HG03432 (cell line): Measurements from ENCODE around the gene TMEM17.

Experiments used
- ATAC-seq: cut with Tn5 transposase; IDR thresholded peaks from one replicate; pipeline ENCODE4 v1.9.1; 2021; ENCODE audit warnings: mild to moderate bottlenecking, moderate library complexity; ENCODE audit not compliant: unreplicated experiment

The TMEM17 gene

DNA sequence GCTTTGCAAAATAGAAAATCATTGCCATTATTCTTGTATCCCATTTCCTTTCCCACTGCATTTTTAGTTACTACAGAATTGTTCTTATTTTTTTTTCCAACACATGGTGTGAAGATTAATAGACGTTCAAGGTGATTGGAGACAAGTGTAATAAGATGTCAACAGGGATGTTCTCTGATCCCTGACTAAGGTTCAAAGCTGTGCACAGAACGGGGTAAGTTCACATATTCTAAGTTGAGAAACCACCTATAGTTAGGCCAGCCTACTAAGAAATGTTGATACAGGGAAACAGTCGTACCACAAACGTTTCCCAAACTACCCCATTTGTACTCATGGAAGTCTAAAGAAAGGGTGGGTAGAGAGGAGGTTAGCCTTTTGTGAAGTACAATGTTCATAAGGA is 6.4 kb upstream of the TMEM17 start:
- ATAC-seq: no peak

DNA sequence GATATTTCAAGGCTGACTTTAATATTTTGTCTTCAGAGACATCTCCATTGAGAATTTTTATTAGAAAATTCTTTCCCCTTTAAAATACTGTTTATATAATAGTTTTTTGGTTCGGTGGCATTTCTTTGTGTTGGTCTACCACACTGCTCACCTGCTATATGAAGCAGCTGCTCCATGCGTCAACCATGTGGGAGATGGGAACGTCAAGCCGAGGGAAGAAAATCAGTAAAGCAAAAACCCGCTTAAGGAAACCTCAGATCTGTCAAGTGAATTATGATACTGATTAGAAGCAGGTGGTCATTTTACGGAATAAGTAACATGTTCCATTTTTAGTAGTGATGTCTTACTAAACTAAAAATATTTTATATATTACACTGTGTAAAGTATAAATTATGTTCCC is 5.6 kb upstream of the TMEM17 start:
- no peak for ATAC-seq

DNA sequence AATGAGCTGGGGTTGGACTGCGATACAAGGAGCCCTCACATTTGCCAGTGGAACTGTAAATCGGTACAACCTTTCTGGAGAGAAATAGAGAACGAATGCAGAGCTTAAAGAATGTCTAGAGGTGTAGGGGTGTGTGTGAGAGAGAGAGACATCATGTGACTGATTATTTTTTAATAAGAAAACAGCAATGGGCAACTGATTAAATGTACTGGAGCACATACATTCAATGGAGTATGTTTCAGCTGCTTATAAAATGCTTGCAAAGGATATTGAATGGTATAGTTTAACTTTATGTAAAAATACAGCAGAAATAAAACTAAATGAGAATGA is 391 bp upstream of the TMEM17 start:
- peak; percentile 29 for ATAC-seq

DNA sequence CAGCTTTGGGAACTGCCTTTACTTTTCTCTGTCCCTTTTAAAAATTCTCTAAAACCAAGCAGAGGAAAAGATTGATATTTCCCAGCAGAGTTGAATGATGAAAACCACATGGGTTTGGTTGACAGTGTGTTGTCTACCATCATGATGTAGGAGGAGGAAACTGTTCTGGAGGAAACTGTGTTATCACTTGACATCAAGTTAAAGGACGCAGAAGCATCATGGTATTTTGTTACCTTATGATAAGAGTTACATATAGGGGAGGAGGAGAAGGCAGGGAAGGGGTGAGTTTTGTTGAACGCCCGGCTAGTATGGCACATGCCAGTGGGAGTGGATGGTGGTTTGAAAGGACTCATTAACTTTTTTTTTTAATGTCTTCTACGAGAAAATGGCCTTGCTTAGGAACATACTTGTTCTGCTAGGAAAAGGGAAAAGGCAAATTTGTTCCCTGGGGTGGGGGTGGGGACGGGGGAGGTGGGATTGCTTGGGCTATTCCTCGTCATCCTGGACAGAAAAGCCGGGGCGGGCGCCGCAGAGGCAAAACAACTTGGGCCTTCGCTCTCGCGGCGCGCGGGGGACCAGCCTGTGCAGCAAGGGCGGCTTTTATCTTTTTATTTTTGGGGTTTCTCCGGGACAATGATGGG is 766 bp downstream of the TMEM17 start:
- ATAC-seq: peak; percentile 31

DNA sequence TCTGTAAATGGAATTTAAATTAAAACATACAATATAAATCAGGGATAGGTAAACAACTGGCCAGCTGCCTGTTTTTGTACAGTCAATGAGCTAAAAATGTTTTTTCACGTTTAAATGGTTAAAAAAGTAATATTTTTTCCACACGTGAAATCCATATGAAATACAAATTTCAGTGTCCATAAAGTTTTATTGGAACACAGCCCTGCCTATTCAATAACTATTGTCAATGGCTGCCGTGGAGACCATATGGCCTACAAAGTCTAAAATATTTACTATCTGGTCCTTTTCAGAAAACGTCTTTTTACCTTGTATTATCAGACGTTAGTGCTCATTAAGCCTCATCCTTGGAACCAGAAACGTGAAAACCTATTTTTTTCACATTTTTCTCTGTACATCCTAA is 1.3 kb downstream of the TMEM17 start:
- no peak for ATAC-seq

DNA sequence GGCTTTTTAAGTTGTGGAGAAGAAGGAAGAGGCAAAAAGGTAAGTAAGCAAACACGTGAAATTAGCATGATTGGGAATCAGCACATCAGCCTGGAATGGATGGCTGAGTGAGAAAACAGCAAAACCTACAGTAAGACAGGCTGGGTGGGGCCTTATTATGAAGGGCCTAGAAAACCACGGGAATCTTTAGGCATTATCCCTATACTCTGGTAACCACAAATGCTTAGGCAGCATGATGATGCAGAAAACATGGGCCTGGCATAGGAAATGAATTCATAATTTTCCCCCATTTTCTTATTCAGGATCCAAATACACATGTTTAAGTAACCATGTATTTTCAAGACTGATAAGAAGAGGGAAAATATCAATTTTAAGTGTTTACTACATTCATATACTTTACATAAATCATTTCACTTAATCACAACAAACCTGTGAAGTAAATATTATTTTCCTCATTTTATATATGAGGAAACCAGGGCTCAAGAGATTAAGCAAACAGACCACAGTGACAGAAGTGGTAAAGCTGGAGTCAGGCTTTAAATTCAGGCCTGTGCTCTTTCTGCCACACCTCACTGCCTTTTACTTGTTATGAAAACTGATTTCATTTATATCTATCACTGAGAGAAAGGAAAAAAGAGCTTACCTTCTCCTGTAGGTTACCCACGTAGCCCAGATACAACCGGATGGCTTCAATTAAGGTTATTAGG is 4.0 kb downstream of the TMEM17 start:
- ATAC-seq: no peak

DNA sequence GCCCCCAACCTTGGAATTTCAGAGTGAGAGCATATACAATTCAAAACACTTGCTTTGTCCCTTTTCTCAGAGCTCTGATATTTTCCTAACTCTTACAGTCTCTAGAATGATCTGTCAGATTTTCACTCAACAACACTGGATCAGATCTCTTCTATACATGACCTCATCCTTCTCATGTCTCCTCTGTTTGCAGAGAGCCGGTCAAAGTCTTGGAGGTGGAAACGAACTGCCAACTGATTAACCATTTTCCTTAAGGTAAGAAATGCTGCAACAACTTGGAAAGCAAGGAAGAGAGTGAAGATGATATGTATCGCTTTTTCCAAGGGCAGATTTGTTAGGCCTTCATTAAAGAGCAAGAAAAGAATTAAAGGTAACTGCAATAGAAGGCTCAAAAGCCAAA is 4.9 kb downstream of the TMEM17 start:
- no peak for ATAC-seq

DNA sequence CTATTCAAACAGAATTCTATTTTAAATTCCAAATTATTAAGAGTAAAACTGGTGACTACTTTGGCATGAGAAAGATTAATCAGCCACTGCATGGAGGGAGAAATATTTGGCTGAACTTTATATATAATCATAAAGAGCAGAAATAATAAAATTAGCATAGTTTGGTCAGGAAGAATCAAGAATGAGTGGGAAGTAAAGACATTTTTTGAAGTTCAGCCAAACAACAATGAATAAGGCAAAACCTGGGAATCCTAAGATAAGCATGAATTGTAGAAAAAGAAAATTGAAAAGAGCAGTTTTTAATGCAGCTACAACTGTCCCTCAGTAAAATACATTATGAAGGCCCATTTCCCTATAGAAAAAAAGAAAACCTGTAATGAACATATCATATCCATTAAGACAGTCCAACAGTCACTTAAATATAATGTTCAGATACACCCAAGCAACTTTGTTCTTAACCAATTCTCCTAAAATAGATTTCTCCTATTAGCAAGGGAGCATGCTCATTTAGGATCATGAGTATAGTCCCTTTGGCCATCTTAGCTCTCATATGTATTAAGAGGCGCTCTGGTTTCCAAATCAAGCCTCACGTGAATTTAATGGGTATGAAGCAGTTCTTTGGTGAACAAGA is 6.5 kb downstream of the TMEM17 start:
- no peak for ATAC-seq

DNA sequence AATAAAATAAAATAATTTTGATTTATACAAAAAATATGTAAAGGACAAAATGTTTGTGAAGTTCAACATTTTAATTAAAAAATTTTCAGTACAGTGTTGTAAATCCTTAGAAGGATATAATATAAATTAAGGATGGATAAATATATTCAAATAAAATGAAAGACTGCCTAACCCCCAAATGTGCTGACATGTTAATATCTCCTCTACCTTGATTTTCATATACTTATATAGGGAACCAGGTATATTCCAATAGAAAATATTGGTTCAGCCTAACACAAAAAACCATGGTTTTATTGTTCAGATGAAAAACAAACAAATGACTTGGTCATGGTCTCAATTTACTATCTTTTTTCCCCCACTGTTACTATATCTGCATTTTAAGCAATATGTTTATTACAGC is 7.3 kb downstream of the TMEM17 start:
- no peak for ATAC-seq

DNA sequence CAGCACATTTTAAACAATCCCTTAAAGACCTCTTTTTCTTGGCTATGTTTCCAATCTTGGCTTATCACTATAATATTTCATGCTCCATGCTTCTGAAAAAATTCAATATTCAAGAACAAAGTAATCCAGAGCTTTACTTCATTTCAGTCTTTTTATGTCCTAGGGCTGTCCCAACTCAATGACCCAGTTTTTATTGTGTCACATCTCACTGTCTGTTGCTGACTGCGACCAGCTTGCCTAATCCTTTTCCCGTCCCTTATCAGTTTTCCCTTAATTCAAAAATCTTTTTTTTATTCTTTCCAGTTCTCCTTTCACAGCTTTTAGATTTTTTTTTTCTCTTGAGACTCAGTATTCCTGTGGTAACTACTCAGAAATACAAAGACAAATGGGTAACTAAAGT is 10.2 kb downstream of the TMEM17 start:
- ATAC-seq: no peak

DNA sequence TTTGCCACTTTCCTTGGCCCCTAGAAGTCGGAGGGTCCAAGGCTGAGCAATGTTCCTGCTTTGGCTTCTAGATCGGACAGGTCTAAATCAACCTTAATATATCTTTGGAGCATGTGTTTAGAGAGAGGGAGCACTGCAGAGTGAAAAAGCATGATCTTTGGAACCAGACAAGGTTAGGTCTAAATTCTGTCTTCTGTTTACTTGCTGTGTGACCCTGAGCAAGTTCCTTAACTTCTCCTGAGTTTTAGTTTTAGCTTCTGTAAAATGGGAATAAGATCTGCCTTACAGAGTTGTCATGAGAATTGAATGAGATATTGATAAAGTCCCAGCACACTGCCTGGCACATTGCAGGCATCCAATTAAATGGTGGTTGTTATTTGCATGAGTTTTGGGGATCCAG is 13.9 kb downstream of the TMEM17 start:
- no peak for ATAC-seq

DNA sequence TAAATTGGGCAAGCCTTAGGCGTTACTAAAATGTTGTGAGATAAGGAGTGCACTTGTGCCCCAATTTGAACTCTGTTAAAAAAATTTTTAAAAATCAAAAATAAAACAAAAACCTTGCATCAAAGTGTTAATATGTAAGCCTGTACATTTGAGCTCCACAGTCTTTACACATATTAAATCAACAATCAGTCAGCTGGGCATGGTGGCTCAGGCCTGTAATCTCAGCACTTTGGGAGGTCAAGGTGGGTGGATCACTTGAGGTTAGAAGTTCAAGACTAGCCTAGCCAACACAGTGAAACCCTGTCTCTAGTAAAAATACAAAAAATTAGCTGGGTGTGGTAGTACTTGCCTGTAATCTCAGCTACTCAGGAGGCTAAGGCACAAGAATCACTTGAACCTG is 16.3 kb downstream of the TMEM17 start:
- no peak for ATAC-seq

DNA sequence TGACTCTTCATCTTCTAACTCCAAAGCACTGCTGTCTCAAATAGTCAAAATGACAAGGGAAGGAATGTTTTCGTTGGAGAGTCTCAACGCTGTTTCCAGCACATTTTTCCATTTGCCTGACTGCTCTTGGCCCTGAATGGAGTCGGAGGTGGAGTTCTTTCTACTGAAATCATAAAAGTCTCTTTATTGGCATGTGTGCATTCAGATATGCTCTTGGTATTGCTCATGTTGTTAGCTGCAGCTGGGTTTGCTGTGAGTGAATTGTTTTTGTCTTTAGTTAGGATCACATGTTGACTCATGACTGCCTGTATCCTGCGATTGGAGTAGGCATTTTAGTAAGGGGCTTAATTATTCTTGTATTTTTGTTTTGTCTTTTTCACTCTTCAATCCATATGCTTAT is 16.8 kb downstream of the TMEM17 start:
- ATAC-seq: no peak

DNA sequence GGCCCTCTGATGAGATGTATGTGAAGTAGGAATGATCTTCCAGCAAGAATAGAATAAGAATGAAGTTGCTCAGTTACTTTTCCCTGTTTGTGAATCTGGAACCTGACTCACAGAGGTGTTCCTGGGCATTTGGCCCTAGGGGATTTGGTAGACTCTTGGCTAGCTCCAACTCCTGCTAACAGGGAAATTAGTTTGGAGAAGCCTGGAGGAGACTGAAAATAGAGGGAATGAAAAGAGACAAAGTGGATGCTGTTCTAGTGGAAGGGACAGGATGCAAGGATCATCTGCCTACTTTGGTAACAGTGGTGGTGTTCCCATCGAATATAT is 19.6 kb downstream of the TMEM17 start:
- ATAC-seq: no peak

DNA sequence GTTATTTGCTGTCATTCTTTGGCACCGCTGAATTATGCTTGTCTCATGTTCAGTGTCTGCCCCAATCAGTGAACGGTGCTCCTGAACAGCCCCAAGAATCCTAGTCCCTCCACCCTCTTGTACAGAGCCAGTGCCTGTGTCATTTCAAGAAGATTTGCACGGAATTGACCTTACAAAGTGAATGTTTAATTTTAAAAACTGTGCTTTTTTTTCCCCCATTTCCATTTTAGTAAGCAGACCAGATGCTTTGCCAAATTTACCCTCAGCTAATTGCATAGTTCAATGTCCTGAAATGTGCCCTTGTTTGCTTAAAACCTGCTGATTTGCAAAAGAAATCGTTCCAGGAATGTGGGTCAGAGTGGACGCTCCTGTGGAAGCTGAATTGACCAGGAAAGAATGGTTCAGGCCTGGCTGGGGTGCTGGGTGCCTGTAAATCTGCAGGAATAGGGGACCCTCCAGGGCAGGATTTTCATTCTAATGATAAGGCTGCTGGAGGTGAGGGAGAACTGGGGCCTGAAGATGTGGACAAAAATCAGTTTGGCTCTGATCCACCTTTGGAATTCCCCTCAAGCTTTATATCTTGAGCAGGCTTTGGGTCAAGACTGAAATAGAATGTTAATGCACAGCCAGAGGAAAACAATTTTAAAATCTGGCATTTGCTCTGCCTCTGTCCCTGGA is 20.1 kb downstream of the TMEM17 start:
- no peak for ATAC-seq

DNA sequence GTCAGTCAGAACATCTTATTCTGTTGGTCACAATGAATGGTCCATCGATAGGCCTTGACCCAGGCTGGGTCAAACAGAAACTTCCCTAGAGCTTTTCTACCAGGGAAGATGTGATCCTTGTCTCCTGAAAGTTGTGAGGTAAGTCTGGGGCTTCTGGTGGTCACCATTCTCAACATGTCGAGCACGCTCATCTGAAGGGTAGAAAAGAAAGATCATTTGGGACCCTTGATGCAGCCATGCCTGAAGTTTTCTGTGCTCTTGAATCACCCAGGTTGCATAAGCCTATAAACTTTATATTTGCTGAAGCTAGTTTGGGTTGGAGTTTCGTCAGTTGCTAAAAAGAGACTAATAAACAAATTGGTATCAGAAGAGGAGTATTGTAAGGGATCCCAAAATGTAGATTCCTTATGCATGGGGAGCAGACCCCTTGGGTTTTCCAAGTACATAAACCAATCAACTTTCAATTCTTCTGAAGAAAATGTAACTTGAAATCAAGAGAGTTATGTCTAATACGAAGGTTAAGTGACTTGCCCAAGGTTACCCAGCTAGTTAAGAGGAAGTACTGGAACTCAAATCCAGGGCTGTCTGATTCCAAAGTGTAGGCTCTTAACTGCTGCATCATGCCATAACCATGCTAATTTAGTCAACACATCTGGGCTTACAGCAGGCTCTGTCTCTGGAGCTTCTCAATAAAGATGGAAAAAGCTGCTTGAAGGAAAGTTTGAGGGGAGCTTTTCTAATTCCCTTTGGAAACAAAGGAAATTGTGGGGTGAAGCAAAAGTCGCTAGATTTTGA is 23.2 kb downstream of the TMEM17 start:
- no peak for ATAC-seq

DNA sequence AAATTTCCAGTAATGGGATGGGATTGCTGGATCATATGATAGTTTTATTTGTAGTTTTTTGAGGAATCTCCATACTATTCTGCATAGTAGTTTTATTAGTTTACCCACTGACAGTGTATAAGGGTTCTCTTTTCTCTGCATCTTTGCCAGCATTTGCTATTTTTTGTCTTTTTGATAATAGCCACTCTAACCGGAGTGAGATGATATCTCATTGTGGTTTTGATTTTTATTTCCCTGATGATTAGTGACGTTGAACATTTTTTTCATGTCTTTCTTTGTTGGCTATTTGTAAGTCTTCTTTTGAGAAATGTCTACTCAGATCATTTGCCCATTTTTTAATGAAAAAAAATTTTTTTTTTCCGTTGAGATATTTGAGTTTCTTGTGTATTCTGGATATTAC is 26.1 kb downstream of the TMEM17 start:
- no peak for ATAC-seq

DNA sequence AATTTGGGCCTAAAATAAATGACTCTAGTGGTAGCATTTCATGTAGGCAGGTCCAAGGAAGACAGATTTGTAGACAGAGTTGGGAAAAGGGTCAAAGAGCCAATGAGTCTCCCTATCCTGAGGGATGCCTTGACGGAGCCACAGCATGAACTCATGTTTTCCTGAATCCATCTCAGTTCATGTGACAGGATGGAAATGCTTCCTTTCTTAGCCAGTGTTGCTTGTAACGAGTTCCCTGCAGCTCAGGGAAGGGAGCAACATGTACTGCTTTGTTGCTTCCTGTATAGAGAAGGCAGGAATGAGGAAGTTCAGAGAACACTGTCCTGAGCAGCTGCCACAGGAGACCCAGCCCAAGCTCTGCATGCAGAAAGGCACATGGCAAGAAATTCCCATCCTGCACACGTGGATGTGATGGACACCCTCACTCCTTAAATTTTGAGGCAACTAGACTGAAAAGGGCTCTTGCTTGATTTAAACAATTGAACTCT is 27.9 kb downstream of the TMEM17 start:
- ATAC-seq: no peak

DNA sequence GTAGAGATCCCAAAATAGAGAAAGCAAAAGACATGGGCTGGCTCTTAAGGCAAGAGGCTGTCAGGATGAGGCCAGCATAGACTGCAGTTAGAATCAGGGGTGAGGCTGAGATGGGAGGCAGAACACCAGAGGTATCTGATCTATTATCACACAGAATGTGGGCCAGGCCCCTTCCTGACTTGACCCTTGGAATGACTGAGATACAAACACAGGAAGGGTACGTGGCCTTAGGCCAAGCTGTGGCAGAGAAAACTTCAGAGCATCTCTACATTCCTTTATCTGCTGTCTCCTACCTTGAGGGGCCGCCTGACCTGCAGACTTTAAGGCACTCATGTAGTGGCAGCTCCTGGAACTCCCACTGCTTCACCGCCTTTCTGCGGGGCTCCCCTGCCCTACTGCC is 28.4 kb downstream of the TMEM17 start:
- ATAC-seq: no peak

DNA sequence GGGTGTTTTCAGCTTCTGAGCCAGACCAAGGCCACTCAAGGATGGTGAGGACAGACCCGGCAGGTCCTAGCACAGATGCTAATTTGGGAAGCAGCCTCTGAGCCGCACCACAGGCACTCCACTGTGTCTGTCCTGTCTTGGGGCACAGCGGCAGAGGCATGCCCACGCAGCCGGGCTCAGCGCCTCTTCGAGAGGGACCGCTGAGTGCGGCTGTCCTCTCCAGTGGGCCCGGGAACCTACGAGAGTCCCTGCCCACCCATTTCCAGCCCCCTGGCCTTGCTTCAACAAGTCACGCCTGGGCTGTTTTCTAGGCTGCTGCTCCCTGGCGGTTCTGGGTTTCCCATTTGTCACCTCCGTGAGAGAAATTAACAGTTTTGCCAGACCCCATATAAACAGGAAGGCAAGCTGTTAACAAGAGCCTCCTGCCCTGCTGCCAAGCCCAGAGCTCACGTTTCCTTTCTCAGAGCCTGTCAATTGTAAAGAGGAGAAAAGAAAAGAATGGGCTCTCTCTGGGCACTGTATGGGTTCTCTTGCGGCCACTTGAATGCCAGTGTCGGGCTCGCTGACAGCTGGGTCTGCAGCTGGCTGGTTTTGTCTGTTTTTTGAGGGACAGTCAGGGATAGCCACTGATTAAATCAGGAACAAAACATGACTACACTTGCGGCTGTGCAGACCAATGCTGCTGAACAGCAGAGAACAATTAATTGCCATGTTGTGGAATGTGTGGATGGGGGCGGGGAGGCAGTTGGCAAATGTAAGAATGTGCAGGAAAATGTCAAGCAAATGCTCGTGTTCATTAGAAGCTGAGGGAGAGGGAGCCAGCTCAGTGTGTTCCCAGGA is 30.6 kb downstream of the TMEM17 start:
- ATAC-seq: no peak
